AG04449 (cell line): ENCODE measurements around the gene MAT2B.

ENCODE experiments used
- CTCF ChIA-PET: fragments of 350-600 bp; formaldehyde crosslinking; extraction: SDS; loops from one replicate; lab custom pipeline; 2021; ENCODE audit warnings: antibody characterized with exemption; lab: Yijun Ruan, JAX
- POLR2A ChIA-PET: fragments of 400-600, 350-600 bp; formaldehyde crosslinking; extraction: SDS; loops from one replicate; lab custom pipeline; 2020; ENCODE audit warnings: antibody characterized with exemption, inconsistent platforms; lab: Yijun Ruan, JAX
- DNase-seq: peaks from one replicate; pipeline ENCODE4 v3.0.0-alpha.2; 2010; ENCODE audit warnings: low read depth, low spot score
- H3K4me3 ChIP-seq: 2 replicates; pipeline ENCODE4 v1.5.1; 2011; ENCODE audit warnings: low read depth, mild to moderate bottlenecking, control low read depth, low read length
- TF ChIP-seq, protein P1 (sequence below): IDR thresholded peaks from one replicate; pipeline ENCODE4 v1.5.1; 2011; ENCODE audit warnings: mild to moderate bottlenecking, moderate library complexity, low read length, control low read depth, inconsistent platforms; ENCODE audit not compliant: insufficient read depth; ENCODE audit errors: missing control alignments

The MAT2B gene

DNA sequence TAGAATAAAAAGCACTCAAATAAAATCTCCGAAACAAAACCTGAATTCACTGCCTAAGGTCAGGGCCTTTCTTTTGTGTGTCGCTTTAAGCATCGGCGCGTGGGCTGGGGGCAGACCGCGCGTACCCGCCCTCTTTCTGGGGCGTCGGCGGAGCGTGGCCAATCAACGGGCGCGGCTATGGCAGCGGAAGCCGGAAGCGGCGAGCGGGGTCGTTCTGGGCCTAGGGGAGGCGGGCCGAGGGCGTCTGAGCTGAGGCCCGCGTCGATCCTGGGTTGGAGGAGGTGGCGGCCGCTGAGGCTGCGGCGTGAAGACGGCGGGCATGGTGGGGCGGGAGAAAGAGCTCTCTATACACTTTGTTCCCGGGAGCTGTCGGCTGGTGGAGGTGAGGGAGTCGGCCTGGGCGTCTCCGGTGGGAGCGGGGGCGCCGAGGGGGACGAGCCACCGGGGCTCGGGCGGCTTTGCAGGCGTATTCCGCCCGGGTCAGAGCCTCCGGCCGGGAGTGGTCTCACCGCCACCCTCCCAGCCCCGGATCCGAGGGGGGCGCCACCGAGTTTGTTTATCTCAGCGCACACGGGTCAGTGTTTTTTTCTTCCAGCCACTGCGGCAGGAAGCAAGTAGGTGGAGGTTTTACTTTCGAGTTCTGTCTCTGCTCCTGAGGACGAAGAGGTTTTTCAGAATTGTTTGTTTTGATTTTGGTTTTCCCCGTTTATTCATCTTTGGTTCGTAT lies at the start of gene MAT2B:
MAT2B (plus strand) TSS at position 252 of the 727 bp plus-strand sequence; CDS start at position 320, 68 bp downstream.
- TF ChIP-seq, protein P1, sequence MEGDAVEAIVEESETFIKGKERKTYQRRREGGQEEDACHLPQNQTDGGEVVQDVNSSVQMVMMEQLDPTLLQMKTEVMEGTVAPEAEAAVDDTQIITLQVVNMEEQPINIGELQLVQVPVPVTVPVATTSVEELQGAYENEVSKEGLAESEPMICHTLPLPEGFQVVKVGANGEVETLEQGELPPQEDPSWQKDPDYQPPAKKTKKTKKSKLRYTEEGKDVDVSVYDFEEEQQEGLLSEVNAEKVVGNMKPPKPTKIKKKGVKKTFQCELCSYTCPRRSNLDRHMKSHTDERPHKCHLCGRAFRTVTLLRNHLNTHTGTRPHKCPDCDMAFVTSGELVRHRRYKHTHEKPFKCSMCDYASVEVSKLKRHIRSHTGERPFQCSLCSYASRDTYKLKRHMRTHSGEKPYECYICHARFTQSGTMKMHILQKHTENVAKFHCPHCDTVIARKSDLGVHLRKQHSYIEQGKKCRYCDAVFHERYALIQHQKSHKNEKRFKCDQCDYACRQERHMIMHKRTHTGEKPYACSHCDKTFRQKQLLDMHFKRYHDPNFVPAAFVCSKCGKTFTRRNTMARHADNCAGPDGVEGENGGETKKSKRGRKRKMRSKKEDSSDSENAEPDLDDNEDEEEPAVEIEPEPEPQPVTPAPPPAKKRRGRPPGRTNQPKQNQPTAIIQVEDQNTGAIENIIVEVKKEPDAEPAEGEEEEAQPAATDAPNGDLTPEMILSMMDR: peak; percentile 65
- H3K4me3 ChIP-seq: peak within 1 kb of the TSS; percentile 78
- POLR2A ChIA-PET: interaction anchor here (0.9 to 1.2 kb wide), 2 partner anchors 45 to 46 kb away, joined by 3 read pairs; partner anchors contain the start of genes HMMR and NUDCD2
- no peak for DNase-seq
- CTCF ChIA-PET: interaction anchor here (1.1 to 1.9 kb wide), 2 partner anchors 16 to 31 kb away, joined by 3 to 12 read pairs; no protein-coding TSS in a partner anchor

DNA sequence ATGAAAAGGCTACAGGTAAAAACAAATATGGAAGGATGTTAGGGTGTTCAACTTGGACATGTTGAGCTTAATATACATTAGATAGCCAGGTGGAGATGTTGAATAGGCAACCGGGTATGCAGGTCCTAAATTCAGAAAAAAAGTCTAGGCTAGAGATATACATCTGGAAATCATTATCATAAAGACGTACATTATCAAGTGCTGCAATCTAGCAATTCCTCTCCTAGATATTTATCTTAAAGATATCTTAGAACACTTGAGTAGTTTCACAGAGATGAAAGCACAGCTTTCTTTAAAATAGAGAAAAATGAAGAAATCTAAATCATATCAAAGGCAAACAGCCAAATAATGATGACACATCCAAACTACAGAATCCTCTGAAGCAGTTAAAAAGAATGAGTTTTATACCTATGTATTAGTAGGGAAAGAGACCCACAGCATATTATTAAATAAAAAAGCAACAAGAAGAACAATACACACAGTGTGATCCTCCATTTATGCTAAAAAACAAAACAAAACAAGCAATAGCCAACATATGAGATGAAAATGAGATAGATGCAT lies 49.3 kb upstream of the MAT2B start:
- ChIA-PET POLR2A (interaction anchor here (0.7 kb wide), 1 partner anchor 18 kb away, joined by 3 read pairs; no protein-coding TSS in a partner anchor), CTCF (interaction anchor here (1.3 kb wide), 1 partner anchor 11 kb away, joined by 3 read pairs; no protein-coding TSS in a partner anchor)
- DNase-seq: no peak
- TF ChIP-seq, protein P1: no peak
- H3K4me3 ChIP-seq: no peak overlapping the region

DNA sequence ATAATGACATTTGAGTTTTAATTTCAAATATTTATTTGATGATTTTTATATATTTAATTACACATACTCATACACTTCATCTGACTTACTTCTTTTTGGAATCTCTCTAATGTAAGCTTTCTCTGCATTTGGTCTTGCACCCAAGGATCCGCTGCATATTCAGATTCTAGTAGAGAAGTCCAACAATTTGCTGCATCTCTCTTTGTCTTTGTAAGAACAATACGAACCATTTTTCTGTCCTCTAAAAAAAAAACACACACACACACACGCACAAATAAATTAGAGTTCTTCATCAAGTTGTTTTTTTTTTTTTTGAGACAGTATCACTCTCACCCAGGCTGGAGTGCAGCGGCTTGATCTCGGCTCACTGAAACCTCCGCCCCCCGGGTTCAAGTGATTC lies 48.6 kb upstream of the MAT2B start:
- ChIA-PET POLR2A (no interaction called here), CTCF (interaction anchor here (0.9 to 1.3 kb wide), 2 partner anchors 12 to 15 kb away, joined by 3 read pairs; no protein-coding TSS in a partner anchor)
- TF ChIP-seq, protein P1: no peak
- no peak overlapping the region for H3K4me3 ChIP-seq
- no peak for DNase-seq

DNA sequence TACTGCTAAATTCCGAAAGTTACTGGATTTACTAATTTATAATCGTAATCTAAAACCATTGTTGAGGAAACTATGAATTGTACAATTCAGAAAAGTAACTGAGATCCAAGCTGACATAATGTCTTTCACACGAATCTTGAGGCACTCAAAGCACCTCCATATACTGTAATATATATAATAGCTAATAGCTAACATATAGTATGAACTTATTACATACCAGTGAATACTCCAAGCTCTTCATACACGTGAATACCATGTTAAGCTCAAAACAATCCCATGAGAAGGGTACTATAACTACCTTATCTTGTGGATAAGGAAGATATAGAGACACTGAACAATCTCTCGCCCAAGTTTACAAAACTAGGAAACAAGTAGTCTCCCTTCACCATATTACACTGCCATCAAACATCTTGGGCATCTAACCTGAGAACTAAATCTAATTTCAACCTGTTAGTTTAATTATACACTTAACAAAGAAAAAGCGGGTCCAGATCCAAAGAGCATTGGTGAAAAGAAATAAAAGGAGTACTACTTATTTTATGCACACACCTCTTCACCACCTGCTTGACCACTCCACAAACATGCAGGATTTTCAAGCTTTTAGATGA lies 46.5 kb upstream of the MAT2B start:
- CTCF ChIA-PET: interaction anchor here (1.1 to 5.1 kb wide), 4 partner anchors 15 to 50 kb away, joined by 3 to 40 read pairs (median 3); no protein-coding TSS in a partner anchor
- TF ChIP-seq, protein P1: no peak
- peak overlapping the region; percentile 77 for H3K4me3 ChIP-seq
- POLR2A ChIA-PET: interaction anchor here (0.6 to 2.6 kb wide), 2 partner anchors 21 to 46 kb away, joined by 3 to 12 read pairs; partner anchors contain the start of genes CCNG1 and MAT2B
- DNase-seq: no peak

DNA sequence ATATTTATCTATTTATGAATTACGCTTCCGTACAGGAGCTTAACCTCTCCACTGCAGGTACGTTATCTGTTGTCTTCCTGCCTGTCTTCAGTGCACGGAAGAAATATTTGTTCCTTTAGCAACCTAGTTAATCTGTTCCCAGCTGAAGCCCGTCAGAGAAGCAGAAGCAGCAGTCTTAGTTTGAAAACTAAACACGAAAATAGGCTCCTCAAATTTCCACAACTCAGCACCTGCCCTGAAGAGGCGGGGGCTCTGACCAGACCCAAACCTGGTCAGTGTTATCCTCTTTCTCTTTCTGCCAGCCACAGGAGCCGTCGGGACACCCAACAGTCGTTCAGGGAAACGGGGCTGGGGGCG lies 46.0 kb upstream of the MAT2B start:
- ChIA-PET CTCF (interaction anchor here (1.5 to 5.1 kb wide), 4 partner anchors 14 to 51 kb away, joined by 3 to 40 read pairs (median 4); no protein-coding TSS in a partner anchor), POLR2A (interaction anchor here (0.6 to 2.6 kb wide), 3 partner anchors 17 to 46 kb away, joined by 3 to 12 read pairs (median 11); partner anchors contain the start of genes CCNG1 and MAT2B)
- TF ChIP-seq, protein P1: no peak
- no peak for DNase-seq
- peak overlapping the region; percentile 77 for H3K4me3 ChIP-seq
